Duodenal mucosa (tissue), 2 donors: Measurements from ENCODE around the gene ZSWIM1.
A peak's percentile ranks its signal among the peaks of the same experiment; 100 is the strongest.

Experiments used
- H3K27ac ChIP-seq: one replicate; pipeline ENCODE4 v1.7.0; 2013; ENCODE audit warnings: low read depth, low read length
- H3K27me3 ChIP-seq, 2 donors: one replicate each; pipeline ENCODE4 v1.7.0; 2013; ENCODE audit warnings: low read length in 2 of 2, control low read depth in 1 of 2; ENCODE audit not compliant: insufficient read depth in 2 of 2, control insufficient read depth in 1 of 2
- H3K36me3 ChIP-seq, 2 donors: one replicate each; pipeline ENCODE4 v1.7.0; 2013; ENCODE audit warnings: low read length in 2 of 2, control low read depth in 1 of 2; ENCODE audit not compliant: insufficient read depth in 2 of 2, control insufficient read depth in 1 of 2
- H3K4me1 ChIP-seq, 2 donors: one replicate each; pipeline ENCODE4 v1.7.0; 2013; ENCODE audit warnings: low read length in 2 of 2, control low read depth in 1 of 2; ENCODE audit not compliant: insufficient read depth in 2 of 2, control insufficient read depth in 1 of 2
- H3K4me3 ChIP-seq, 2 donors: one replicate each; pipeline ENCODE4 v1.7.0; 2013; ENCODE audit warnings: low read length in 2 of 2, low read depth in 1 of 2
- H3K9ac ChIP-seq, 2 donors: one replicate each; pipeline ENCODE4 v1.7.0; 2013; ENCODE audit warnings: low read length in 2 of 2, low read depth in 1 of 2
- H3K9me3 ChIP-seq, 2 donors: one replicate each; pipeline ENCODE4 v1.7.0; 2013; ENCODE audit warnings: low read length in 2 of 2, control low read depth in 1 of 2; ENCODE audit not compliant: control insufficient read depth in 1 of 2

The ZSWIM1 gene

DNA sequence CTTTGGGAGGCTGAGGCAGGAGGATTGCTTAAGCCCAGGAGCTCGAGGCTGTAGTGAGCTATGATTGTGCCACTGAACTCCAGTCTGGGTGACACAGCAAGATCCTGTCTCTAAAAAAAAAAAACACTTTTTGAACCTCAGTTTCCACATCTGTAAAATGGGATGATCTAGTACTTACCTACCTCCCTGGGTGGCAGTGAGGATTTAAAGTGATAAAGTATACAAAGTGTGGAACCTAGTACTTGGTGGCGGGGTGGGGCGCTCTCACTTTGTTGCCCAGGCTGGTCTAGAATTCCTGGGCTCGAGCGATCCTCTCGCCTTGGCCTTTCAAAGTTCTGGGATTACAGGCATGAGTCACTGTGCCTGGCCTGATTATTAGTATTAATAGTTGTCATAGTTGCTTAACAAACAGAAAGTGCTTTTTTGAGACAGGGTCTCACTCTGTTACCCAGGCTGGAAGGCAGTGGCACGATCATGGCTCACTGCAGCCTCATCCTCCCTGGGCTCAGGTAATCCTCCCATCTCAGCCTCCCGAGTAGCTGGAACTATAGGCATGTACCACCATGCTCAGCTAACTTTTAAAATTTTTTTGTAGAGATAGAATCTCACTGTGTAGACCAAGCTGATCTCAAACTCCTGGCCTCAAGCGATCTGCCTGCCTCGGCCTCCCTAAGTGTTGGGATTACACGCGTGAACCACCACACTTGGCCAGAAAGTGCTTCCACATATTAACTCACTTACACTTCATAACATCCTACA lies 37.9 kb downstream of the ZSWIM1 start:
- no peaks in the 10 kb centered on the region for H3K9me3 ChIP-seq
- H3K9ac ChIP-seq, result no peak overlapping the region
- H3K4me3 ChIP-seq, result no peak overlapping the region
- no peaks in the 10 kb centered on the region for H3K27me3 ChIP-seq
- peak overlapping the region; percentile 14 for H3K27ac ChIP-seq
- H3K36me3 ChIP-seq, result no peaks in the 10 kb centered on the region
- H3K4me1 ChIP-seq, result peaks cover 5 to 23% of the 10 kb centered on the region in 2 donors

- Histone ChIP-seq H3K4me3 (no peak overlapping the region), H3K36me3 (no peaks in the 10 kb centered on the region), H3K27me3 (no peaks in the 10 kb centered on the region), H3K9ac (no peak overlapping the region), H3K4me1 (peaks cover 5 to 24% of the 10 kb centered on the region in 2 donors), H3K27ac (peak overlapping the region; percentile 14), H3K9me3 (no peaks in the 10 kb centered on the region)
Measured at GRCh38 chr20:45919542-45920399, 38.7 kb downstream of the ZSWIM1 start.

GRCh38 chr20:45920462-45921336 lies 39.7 kb downstream of the ZSWIM1 start:
- no peak overlapping the region for H3K4me3 ChIP-seq
- H3K27me3 ChIP-seq, result no peaks in the 10 kb centered on the region
- no peak overlapping the region for H3K9ac ChIP-seq

GRCh38 chr20:45921337-45922189 lies 40.5 kb downstream of the ZSWIM1 start:
- Histone ChIP-seq H3K4me1 (peaks cover 5 to 26% of the 10 kb centered on the region in 2 donors), H3K4me3 (no peak overlapping the region), H3K36me3 (no peaks in the 10 kb centered on the region), H3K9ac (no peak overlapping the region), H3K9me3 (no peaks in the 10 kb centered on the region), H3K27ac (no peak overlapping the region), H3K27me3 (no peaks in the 10 kb centered on the region)

More at GRCh38 chr20:45920462-45921336, 39.7 kb downstream of the ZSWIM1 start:
- Histone ChIP-seq H3K4me1 (peaks cover 5 to 26% of the 10 kb centered on the region in 2 donors), H3K9me3 (no peaks in the 10 kb centered on the region), H3K36me3 (no peaks in the 10 kb centered on the region), H3K27ac (no peak overlapping the region)

DNA sequence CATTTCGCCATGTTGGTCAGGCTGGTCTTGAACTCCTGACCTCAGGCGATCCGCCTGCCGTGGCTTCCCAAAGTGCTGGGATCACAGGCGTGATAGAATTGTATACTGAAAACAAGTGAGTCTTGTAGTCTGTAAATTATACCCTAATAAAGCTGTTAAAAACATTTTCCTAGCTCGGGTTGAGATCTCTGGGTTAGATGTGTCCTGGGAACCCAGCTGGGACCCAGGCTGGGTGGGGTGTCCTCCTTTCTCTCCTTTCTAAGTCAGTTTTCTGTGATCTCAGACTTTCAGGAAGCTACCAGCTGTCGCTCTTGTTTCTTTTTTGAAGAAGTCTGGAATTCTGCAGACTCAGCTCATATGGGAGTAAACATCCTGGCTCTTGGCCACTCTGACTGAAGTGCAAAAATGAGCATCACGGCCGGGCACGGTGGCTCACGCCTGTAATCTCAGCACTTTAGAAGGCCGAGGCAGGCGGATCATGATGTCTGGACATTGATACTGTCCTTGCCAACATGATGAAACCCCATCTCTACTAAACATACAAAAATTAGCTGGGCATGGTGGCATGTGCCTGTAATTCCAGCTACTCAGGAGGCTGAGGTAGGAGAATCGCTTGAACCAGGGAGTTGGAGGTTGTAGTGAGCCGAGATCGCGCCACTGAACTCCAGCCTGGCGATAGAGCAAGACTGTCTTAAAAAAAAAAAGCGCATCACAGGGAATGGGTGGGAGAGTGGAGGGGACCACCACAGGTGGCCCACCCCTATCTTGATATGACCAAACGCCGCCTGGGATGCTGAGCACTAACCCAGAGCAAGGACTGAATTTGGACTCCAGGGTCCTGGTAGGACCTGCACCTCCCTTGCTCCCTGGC lies 43.6 kb downstream of the ZSWIM1 start:
- peak overlapping the region in 1 of 2 donors; percentile 21 for H3K9ac ChIP-seq
- no peaks in the 10 kb centered on the region for H3K9me3 ChIP-seq
- no peaks in the 10 kb centered on the region for H3K27me3 ChIP-seq
- H3K4me3 ChIP-seq, result no peak overlapping the region
- H3K4me1 ChIP-seq, result peaks cover 0 to 14% of the 10 kb centered on the region in 2 donors
- no peak overlapping the region for H3K27ac ChIP-seq
- H3K36me3 ChIP-seq, result no peaks in the 10 kb centered on the region

- no peaks in the 10 kb centered on the region for H3K9me3 ChIP-seq
- no peak overlapping the region for H3K27ac ChIP-seq
- no peak overlapping the region for H3K9ac ChIP-seq
- peaks cover 0 to 6% of the 10 kb centered on the region in 2 donors for H3K4me1 ChIP-seq
- H3K36me3 ChIP-seq, result no peaks in the 10 kb centered on the region
- H3K4me3 ChIP-seq, result no peak overlapping the region
- H3K27me3 ChIP-seq, result no peaks in the 10 kb centered on the region
Measured at GRCh38 chr20:45925821-45926506, 44.9 kb downstream of the ZSWIM1 start.

- Histone ChIP-seq H3K9me3 (no peaks in the 10 kb centered on the region), H3K27me3 (no peaks in the 10 kb centered on the region), H3K4me3 (no peak overlapping the region), H3K9ac (no peak overlapping the region), H3K4me1 (peaks cover 0 to 6% of the 10 kb centered on the region in 2 donors), H3K27ac (no peak overlapping the region), H3K36me3 (no peaks in the 10 kb centered on the region)
Measured at GRCh38 chr20:45926731-45927070, 45.7 kb downstream of the ZSWIM1 start.

- Histone ChIP-seq H3K27me3 (no peaks in the 10 kb centered on the region), H3K9me3 (no peaks in the 10 kb centered on the region), H3K4me3 (no peak overlapping the region), H3K4me1 (peaks cover 0 to 6% of the 10 kb centered on the region in 2 donors), H3K36me3 (no peaks in the 10 kb centered on the region), H3K9ac (no peak overlapping the region), H3K27ac (no peak overlapping the region)
Measured at GRCh38 chr20:45927071-45927878, 46.2 kb downstream of the ZSWIM1 start.
